Epithelial cell of proximal tubule (primary cell): Measurements from ENCODE around the gene ADGRG3. TPM values are rescaled to one million over a fixed set of nuclear protein-coding genes. Genes with fewer than 3 reads are reported as not detected.
"Not testable (repeated sequence)": the region's sequence is repeated elsewhere in the genome, so short reads cannot be mapped to it uniquely, and the experiment has no call there.

ENCODE experiments used
- DNase-seq: peaks from one replicate; pipeline ENCODE4 v3.0.0-alpha.2; 2011; ENCODE audit warnings: low read depth
- H3K4me3 ChIP-seq: 2 replicates; pipeline ENCODE4 v1.5.1; 2011; ENCODE audit warnings: low read depth, mild to moderate bottlenecking, low read length
- CTCF ChIP-seq: conservative IDR thresholded peaks from 2 replicates; pipeline ENCODE4 v1.5.1; 2012; ENCODE audit warnings: low read depth, mild to moderate bottlenecking, low read length
- total RNA-seq: library from RNA; depleted of rRNA; stranded (reverse); fragments of >200 nt; gene quantifications from 2 replicates; pipeline ENCODE4 v1.2.3, GENCODE V29; 2015

The ADGRG3 gene
- total RNA-seq, 1 donor from 2014 or later, result 0.06 TPM

DNA sequence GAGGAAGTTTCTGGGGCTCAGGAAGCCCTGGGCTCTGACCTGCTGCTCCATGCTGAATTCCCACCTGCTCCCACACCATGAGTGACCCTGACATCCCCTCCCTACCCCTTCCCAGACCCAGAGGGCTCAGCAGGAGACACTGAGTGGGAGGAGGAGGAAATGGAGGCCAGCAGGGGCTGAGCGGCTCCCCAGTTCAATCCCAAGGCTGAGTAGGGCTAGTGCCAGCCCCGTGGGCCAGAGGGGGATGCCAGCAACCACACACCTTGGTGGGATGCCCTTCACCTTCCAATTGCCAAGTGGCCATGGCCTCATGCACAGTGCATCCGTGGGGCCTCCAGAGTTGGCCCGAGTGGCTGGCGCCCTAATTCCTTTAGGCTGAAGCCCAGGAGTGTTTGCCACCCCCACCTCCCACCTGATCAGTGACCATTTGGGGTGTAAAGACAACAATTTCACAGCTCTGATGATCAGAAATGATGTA lies 1.0 kb upstream of the ADGRG3 start:
- no peak for DNase-seq
- TF ChIP-seq CTCF, result no peak
- no peak overlapping the region for H3K4me3 ChIP-seq

GRCh38 chr16:57667526-57668262 lies 412 bp upstream of the ADGRG3 start:
- peak; percentile 44 for TF ChIP-seq CTCF
- H3K4me3 ChIP-seq, result no peak overlapping the region
- no peak for DNase-seq

GRCh38 chr16:57668630-57669475 lies 747 bp downstream of the ADGRG3 start:
- no peak overlapping the region for H3K4me3 ChIP-seq
- no peak for TF ChIP-seq CTCF
- no peak for DNase-seq

GRCh38 chr16:57669476-57670162 lies 1.5 kb downstream of the ADGRG3 start:
- no peak for TF ChIP-seq CTCF
- DNase-seq, result no peak
- H3K4me3 ChIP-seq, result no peak overlapping the region

DNA sequence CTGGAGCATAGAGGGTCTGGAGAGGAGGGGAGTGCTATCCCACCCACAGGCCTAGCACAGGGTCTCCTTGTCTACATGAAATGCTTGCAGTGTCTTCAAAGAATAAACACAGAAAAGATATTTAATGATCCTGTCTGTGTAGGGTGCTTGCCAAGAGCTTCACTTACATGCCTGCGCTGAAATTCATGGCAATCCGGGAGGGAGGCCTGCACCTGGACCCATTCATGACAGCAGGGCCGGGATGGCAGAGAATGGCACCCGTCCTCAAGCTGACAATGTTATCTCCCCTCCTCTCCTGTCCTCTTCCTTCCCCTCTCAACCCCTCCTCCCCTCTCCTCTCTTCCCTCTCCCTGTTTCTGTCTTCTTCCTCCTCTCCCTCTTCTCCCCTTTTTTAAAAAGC lies 2.1 kb downstream of the ADGRG3 start:
- DNase-seq, result no peak
- no peak for TF ChIP-seq CTCF
- H3K4me3 ChIP-seq, result no peak overlapping the region

- not testable (repeated sequence) for DNase-seq, H3K4me3 ChIP-seq
Measured at GRCh38 chr16:57671451-57671850, 3.3 kb downstream of the ADGRG3 start.

DNA sequence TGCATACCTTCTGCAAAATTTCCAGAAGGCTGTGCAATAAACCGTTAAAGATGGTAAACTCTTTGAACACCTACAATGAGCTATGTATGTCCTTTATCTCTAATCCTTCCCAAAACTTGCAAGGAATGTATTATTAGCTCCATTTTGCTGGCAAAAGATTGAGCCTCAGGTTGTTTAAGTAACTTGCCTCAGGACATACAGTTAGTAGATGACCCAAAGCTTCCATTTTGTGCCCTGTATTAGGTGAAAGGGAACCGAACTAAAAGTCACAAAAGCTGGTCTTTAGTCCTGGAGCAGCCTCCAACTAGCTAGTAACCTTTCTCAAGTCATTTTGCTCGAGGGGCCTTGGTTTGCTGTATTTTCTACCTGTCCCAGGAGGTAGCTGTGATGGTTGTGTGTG lies 4.3 kb downstream of the ADGRG3 start:
- no peak for DNase-seq
- no peak for TF ChIP-seq CTCF
- no peak overlapping the region for H3K4me3 ChIP-seq
